Measurements from ENCODE around the gene TPRA1.

TPRA1 gene

DNA sequence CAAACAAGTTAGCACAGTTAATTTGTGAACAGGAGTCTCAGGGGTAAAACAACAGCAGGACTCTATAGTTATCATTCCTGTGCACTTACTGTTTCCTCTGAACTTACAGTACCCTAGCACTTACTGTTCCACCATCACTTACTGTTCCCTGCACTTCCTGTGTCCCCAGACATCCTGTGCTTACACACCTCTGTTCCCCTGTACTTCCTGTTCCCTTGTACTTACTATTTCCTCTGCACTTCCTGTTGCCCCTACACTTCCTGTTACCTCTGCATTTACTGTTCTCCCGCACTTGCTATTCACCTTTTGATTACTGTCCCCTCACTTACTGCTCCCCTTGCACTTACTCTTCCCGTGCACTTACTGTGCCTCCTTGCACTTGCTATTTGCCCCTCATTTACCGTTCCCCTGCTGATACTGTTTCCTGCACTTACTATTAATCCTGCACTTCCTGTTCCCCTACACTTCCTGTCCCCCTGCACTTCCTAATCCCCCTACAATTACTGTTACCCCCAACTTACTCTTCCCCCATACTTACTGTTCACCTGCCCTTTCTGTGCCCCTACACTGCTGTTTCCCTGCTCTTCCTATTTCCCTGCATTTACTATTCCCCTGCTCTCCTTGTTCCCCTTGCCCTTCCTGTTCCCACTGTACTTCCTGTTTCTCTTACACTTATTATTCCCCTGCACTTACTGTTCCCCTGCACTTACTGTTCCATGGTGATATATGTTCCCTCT is 30.3 kb downstream of the TPRA1 start:
- no peak for DNase-seq (ENCODE audit: low read depth in 2 of 2)

GRCh38 chr3:127556565-127556964 is 34.0 kb downstream of the TPRA1 start:
- no peak for DNase-seq (ENCODE audit: low read depth in 2 of 2)

DNA sequence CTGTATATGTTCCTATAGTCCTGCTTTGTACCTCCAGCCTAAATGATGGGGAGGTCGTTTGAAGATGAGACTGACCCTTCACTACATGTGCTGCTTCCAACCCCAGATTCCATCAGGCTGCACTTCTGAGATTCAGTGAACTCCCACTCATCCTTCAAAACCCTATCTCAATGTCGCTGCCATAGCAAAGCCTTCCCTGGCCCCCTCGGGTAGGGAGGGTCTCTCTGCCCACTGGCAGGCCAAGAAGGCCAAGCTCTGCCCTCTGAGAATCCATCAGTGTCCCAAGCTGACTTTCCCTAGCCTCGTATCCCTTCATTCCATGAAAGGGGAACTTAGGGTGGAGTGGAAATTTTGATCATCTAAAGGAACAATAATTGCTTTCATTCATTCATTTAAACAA is 35.4 kb downstream of the TPRA1 start:
- no peak for DNase-seq (ENCODE audit: low read depth in 2 of 2)

GRCh38 chr3:127552038-127552437 is 38.5 kb downstream of the TPRA1 start:
- no peak for DNase-seq (ENCODE audit: low read depth in 2 of 2)

GRCh38 chr3:127551178-127551577 is 39.4 kb downstream of the TPRA1 start:
- no peak for DNase-seq (ENCODE audit: low read depth in 2 of 2)

GRCh38 chr3:127550468-127551157 is 39.9 kb downstream of the TPRA1 start:
- DNase-seq (ENCODE audit: low read depth in 2 of 2) = no peak

DNA sequence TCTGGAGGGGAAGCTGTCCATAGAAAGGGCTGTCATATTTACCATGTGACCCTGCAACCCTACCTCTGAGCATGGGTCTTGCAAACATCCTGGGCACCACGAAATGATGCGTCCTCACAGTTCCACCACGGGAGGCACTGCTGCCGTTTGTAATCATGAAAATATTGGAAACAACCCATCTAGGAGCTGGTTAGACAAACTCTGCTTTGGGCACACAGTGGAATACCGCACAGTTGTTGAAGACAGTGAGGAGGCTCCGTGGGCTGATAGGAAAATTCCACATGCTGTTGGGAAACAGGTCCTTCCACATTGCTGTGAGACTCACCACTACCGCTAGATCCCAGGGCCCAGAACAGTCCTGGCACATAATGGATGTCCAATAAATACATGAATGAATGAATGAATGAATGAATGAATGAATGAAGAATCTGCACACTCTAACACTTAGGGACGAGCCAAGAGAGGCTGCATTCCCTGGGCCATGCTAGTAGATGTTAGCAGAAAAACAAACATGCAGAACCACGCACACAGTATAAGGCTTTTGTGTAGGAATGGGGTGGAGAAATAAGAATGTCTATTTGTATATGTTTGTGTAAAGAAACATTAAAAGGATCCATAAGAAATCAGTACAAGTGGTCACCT is 40.6 kb downstream of the TPRA1 start:
- no peak for DNase-seq (ENCODE audit: low read depth in 2 of 2)

- DNase-seq (ENCODE audit: low read depth in 2 of 2) = peak; percentile 45 to 67
Observed at GRCh38 chr3:127547761-127548605, 42.5 kb downstream of the TPRA1 start.

- no peak for DNase-seq (ENCODE audit: low read depth in 2 of 2)
Observed at GRCh38 chr3:127546970-127547733, 43.4 kb downstream of the TPRA1 start.

- no peak for DNase-seq (ENCODE audit: low read depth in 2 of 2)
Observed at GRCh38 chr3:127546554-127546953, 44.0 kb downstream of the TPRA1 start.

GRCh38 chr3:127545711-127546457 is 44.6 kb downstream of the TPRA1 start:
- DNase-seq (ENCODE audit: low read depth in 2 of 2) = no peak

DNA sequence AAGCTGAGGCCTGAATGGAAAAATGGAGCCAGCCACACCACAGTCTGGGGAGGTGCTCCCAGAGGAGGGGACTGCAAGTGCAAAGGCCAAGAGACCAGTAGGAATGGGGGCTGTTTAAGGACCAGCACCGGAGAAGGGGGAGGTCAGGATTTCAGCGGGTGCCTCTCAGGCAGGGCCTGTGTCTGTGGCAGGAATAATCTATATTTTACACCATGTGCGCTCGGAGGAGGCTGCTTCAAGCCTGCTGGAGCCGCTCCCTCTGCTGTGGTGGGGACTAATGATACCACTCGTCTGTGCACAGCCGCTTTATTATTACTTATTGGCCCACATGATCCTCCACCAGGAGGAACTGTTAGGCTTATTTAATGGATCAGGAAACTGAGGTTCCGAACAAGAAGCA is 45.3 kb downstream of the TPRA1 start:
- DNase-seq (ENCODE audit: low read depth in 2 of 2) = no peak

DNA sequence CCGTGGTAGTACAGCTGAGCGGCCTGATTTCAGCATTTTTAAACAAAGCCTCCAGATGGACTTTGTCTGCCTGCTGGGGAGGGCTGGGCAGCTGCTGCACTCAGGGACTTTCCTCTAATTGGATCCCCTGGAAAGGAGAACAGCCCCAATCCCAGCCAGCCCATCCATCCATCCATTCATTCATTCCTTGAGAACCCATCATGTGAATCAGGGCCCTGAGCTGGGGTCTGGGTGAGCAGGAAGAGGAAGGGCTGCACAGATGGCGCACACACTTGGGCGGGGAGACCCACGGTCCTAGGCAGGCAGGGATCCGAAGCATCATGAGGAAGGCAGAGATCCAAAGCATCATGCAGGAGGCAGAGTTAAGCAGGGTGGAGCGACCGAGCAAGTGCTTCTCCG is 45.7 kb downstream of the TPRA1 start:
- no peak for DNase-seq (ENCODE audit: low read depth in 2 of 2)

- DNase-seq (ENCODE audit: low read depth in 2 of 2) = peak; percentile 29 to 48
Observed at GRCh38 chr3:127544192-127544802, 46.2 kb downstream of the TPRA1 start.

DNA sequence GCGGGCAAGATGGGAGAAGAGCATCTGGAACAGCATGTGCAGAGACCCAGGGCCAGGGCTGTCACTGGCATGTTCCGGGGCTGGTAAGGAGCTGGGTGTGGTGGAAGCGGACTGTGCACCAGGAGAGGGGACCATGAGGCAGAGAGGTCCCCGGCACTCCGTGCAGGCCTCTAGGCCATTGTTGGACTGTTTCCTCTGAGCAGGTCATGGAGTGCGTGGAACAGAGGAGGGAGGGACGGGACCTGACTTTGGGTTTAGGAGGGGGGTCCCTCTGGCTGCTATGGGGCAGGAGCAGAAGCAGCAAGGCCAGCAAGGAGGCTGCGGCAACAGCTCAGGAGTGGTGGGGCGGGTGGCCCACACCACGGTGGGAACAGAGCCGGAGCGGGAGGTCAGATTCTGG is 47.1 kb downstream of the TPRA1 start:
- DNase-seq (ENCODE audit: low read depth in 2 of 2) = no peak

- DNase-seq (ENCODE audit: low read depth in 2 of 2) = no peak
Observed at GRCh38 chr3:127542441-127542952, 48.0 kb downstream of the TPRA1 start.

DNA sequence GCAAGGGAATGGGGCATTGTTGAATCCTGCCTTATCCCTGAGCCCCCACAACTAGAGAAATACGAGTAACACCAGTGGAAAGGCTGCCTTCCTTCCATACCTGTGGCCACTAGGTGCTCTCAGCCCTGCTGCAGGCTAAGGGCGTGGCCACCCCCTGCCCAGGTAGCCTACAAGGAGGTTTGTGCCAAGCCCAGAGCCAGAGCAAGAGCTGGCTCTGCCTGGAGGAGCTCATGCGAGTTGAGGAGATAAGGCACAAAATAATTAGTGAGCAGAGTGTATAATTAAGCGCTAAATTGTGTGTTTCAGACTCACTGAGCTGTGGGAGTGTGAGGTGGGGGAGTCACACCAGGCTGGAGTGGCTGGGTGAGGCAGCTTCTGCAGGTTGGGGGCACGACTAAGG is 49.2 kb downstream of the TPRA1 start:
- no peak for DNase-seq (ENCODE audit: low read depth in 2 of 2)

GRCh38 chr3:127539366-127540060 is 51.0 kb downstream of the TPRA1 start:
- no peak for DNase-seq (ENCODE audit: low read depth in 2 of 2)

- no peak for DNase-seq (ENCODE audit: low read depth in 2 of 2)
Observed at GRCh38 chr3:127538569-127538968, 52.0 kb downstream of the TPRA1 start.
